HepG2 (cell line): ENCODE data around the gene MAGEA8.

Experiments used
- EZH2 ChIP-seq: conservative IDR thresholded peaks from 2 replicates; pipeline ENCODE4 v1.6.1; 2012; ENCODE audit warnings: mild to moderate bottlenecking, low read depth, low read length, moderate library complexity
- MTA3 ChIP-seq: sonication (generic); formaldehyde crosslinking; IDR thresholded peaks from 2 replicates; pipeline ENCODE4 v1.4.0; 2020; ENCODE audit warnings: missing genetic modification reagents
- NFIC ChIP-seq: IDR thresholded peaks from 2 replicates; pipeline ENCODE4 v1.6.1; 2012; ENCODE audit warnings: mild to moderate bottlenecking, low read length, inconsistent platforms
- RBM22 ChIP-seq: fragments of 200-400 bp; formaldehyde crosslinking; optimal IDR thresholded peaks from 2 replicates; pipeline ENCODE3; 2017; ENCODE audit warnings: mild to moderate bottlenecking, low read length, moderate library complexity
- SUZ12 ChIP-seq: fragments of 150-350 bp; IDR thresholded peaks from 2 replicates; pipeline ENCODE4 v1.6.1; 2014; ENCODE audit warnings: low read depth, low read length
- ZC3H13 ChIP-seq: sonication (generic); formaldehyde crosslinking; IDR thresholded peaks from 2 replicates; pipeline ENCODE4 v1.8.1; 2023; ENCODE audit warnings: mild to moderate bottlenecking, missing genetic modification reagents, moderate library complexity
- ZNF367 ChIP-seq: sonication (generic); formaldehyde crosslinking; IDR thresholded peaks from 2 replicates; pipeline ENCODE4 v1.4.0; 2020; ENCODE audit warnings: missing genetic modification reagents, borderline replicate concordance
- TF ChIP-seq, protein P1 (sequence below): sonication (generic); formaldehyde crosslinking; IDR thresholded peaks from 2 replicates; pipeline ENCODE4 v1.5.0; 2020; ENCODE audit warnings: mild to moderate bottlenecking, missing genetic modification reagents, moderate library complexity

- no peak for TF ChIP-seq EZH2
- no peak for TF ChIP-seq RBM22
- TF ChIP-seq, protein P1, sequence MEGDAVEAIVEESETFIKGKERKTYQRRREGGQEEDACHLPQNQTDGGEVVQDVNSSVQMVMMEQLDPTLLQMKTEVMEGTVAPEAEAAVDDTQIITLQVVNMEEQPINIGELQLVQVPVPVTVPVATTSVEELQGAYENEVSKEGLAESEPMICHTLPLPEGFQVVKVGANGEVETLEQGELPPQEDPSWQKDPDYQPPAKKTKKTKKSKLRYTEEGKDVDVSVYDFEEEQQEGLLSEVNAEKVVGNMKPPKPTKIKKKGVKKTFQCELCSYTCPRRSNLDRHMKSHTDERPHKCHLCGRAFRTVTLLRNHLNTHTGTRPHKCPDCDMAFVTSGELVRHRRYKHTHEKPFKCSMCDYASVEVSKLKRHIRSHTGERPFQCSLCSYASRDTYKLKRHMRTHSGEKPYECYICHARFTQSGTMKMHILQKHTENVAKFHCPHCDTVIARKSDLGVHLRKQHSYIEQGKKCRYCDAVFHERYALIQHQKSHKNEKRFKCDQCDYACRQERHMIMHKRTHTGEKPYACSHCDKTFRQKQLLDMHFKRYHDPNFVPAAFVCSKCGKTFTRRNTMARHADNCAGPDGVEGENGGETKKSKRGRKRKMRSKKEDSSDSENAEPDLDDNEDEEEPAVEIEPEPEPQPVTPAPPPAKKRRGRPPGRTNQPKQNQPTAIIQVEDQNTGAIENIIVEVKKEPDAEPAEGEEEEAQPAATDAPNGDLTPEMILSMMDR (CRISPR knock-in tag) = no peak
- TF ChIP-seq MTA3 (CRISPR knock-in tag) = no peak
- no peak for TF ChIP-seq ZNF367 (CRISPR knock-in tag)
- TF ChIP-seq NFIC = no peak
- no peak for TF ChIP-seq SUZ12
- no peak for TF ChIP-seq ZC3H13
Measured at GRCh38 chrX:149853925-149854324, 27.1 kb upstream of the MAGEA8 start.
